HG03521 (cell line): ENCODE data around the gene BAK1.
"Not testable (repeated sequence)": the region's sequence is repeated elsewhere in the genome, so short reads cannot be mapped to it uniquely, and the experiment has no call there.

Experiments
- ATAC-seq: cut with Tn5 transposase; IDR thresholded peaks from one replicate; pipeline ENCODE4 v1.9.1; 2021; ENCODE audit warnings: mild to moderate bottlenecking, moderate library complexity; ENCODE audit not compliant: unreplicated experiment

The BAK1 gene

DNA sequence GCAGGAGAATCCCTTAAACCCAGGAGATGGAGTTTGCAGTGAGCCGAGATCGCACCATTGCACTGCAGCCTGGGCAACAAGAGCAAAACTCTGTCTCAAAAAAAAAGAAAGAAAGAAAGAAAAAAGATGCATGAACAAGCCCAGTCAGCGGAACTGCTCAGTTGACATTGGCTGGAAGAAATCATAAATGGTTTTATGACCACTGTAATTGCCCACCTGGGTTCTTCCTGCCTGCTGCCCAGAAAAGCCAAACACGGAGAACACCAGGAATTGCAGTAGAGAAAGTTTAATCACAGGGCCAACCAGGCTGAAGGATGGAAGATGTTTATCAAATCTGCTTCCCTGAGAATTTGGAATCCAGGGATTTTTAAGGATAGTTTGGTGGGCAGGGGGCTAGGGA, 22.7 kb downstream of the BAK1 start:
- no peak for ATAC-seq

DNA sequence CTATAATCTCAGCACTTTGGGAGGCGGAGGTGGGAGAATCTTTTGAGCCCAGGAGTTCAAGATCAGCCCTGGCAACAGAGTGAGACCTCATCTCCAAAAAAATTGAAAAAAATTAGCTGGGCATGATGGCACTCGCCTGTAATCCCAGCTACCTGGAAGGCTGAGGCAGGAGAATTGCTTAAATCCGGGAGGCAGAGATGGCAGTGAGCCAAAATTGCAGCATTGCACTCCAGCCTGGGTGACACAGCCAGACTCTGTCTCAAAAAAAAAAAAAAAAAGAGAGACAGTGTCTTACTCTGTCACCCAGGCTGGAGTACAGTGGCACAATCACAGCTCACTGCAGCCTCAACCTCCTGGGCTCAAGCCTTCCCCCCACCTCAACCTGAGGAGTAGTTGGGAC, 27.2 kb downstream of the BAK1 start:
- not testable (repeated sequence) for ATAC-seq

DNA sequence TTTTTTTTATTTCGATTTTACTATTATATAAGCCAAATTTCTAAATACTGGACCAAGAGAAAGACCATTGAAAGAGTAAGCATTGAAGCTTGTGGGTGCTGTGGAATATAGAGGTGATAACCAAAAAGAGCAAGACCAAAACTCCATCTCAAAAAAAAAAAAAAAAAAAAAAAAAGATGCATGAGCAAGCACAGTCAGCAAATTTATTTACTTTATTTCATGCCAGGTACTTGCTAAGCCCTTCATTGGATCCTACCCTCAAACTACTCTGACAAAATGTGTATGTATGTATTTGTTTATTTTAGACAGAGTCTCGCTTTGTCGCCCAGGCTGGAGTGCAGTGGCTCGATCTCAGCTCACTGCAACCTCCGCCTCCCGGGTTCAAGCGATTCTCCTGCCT, 27.8 kb downstream of the BAK1 start:
- ATAC-seq = no peak

DNA sequence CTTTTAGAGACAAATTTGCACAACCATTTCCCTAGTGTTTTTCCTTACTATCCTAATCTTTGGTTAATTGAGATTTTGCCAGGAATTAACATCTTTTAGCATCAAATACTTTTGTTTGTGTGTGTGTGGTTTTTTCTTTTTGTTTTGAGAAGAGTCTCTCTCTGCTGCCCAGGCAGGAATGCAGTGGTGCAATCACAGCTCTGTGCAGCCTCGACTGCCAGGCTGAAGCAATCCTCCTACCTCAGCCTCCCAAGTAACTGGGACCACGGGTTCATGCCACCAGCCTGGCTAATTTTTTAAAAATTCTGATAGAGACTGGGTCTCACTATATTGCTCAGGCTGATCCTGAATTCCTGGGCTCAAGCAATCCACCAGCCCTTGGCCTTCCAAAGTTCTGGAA, 28.5 kb downstream of the BAK1 start:
- no peak for ATAC-seq

DNA sequence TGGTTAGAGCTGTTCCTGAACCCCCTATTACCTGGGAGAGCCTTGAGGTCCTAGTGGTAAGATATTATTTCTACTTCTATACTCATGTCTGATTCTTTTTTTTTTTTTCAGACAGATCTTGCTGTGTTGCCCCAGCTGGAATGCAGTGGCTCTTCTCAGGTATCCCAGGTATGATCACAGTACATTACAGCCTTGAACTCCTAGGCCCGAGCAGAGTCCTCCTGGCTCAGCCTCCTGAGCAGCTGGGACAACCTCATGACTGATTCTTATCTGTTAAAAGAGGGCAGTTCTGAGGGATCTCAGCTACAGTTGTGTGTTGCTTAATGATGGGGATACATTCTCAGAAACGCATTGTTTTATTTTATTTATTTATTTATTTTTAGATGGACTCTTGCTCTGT, 30.2 kb downstream of the BAK1 start:
- no peak for ATAC-seq

DNA sequence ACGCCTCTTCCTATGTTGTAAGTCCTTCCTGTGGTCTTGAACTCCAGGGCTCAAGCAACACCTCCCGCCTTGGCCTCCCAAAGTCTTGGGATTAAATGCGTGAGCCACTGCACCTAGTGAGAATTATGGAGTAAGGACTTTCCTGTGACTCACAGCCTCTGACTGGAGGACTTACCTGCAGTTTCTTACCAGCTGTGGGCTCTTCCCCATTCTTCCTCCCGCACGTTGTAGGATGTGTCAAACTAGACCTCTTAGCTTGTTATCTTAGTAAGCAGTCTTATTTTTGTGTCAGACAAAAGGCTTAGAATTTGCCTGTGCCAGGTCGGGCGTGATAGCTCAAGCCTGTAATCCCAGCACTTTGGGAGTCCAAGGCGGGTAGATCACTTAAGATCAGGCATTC, 30.9 kb downstream of the BAK1 start:
- no peak for ATAC-seq

DNA sequence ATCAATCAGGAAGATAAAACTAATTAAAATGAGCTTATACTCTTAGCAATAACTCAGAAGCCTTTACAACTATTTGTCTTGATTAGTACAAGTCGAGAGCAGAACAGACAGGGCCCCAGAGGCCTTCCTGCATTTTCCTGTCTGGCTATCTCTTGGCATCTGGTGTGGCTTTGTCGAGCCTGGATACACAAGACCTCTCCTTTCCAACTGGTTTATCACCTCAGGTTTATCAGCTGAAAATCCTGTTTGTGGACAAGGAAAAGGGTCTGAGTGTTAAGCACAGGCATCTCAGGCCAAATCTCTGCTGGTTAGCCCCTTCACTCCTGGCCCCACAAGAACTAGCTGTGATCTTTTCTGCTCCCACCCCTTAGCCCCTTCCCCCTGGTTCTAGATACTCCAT, 32.6 kb downstream of the BAK1 start:
- no peak for ATAC-seq

DNA sequence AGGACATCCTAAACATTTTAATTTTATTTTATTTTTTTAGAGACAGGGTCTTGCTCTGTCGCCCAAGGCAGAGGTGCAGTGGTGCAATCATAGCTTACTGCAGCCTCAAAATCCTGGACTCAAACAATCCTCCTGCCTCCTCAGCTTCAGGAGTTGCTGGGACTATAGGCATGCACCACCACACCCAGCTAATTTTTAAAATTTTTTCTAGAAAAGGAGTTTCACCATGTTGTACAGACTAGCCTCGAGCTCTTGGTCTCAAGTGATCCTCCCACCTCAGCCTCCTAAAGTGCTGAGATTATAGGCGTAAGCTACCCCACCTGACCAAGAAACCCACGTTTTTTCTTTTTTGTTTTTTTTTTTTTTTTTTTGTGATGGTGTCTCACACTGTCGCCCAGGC, 33.3 kb downstream of the BAK1 start:
- ATAC-seq = no peak

DNA sequence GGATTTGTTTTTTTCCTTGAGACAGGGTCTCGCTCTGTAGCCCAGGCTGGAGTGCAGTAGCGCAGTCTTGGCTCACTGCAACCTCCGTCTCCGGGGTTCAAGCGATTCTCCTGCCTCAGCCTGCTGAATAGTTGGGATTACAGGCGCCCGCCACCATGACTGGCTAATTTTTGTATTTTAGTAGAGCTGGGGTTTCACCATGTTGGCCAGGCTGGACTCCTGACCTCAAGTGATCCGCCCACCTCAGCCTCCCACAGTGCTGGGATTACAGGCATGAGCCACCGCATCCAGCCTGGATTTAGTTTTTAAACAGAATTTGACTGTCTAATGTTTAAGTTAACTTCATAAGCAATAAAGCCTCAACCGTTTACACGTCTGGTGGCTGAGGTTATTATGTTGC, 34.8 kb downstream of the BAK1 start:
- not testable (repeated sequence) for ATAC-seq

DNA sequence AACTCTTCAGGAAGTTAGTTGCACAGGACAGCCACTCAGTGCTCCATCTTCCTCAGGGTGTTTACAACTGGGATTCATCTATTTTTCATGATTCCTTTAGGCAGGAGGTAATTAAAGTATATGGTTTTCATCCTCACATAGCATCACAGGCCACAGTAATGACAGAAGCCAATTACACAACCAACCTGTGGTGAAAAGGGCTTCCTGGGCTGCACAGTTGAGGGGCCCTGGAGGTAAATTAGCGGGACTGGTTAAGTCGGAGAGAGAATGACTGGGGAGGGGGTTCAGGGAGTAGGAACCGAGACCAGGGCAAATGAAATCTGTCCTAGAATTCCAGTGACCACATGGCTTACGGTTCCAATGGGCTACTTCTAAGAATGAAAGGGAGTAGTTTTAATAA, 37.0 kb downstream of the BAK1 start:
- no peak for ATAC-seq

DNA sequence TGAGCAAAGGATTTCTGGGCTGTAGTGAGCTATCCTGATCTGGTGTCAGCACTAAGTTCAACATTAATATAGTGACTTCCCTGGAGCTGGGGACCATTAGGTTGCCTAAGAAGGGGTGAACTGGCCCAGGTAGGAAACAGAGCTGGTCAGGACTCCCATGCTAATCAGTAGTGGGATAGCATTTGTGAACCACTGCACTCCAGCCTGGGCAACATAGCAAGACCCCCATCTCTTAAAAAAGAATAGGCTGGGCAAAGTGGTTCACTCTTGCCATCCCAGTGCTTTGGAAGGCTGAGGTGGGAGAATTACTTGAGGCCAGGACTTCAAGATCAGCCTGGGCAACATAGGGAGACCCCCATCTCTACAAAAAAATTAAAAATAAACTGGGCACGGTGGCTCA, 39.3 kb downstream of the BAK1 start:
- ATAC-seq = no peak

DNA sequence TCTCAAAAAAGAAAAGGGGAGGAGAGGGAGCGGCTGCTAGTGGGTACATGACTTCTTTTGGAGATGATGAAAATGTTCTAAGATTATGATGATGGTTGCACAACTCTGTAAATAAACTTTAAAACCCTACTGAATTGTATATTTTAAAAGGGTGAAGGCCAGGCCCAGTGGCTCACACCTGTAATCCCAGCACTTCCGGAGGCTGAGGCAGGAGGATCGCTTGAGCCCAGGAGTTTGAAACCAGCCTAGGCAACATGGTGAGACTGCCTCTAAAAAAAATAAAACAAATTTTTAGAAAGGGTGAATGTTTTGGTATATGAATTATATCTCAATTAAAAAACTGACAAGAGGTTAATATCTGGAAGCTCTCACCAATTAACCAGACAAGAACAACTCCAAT, 45.4 kb downstream of the BAK1 start:
- no peak for ATAC-seq

DNA sequence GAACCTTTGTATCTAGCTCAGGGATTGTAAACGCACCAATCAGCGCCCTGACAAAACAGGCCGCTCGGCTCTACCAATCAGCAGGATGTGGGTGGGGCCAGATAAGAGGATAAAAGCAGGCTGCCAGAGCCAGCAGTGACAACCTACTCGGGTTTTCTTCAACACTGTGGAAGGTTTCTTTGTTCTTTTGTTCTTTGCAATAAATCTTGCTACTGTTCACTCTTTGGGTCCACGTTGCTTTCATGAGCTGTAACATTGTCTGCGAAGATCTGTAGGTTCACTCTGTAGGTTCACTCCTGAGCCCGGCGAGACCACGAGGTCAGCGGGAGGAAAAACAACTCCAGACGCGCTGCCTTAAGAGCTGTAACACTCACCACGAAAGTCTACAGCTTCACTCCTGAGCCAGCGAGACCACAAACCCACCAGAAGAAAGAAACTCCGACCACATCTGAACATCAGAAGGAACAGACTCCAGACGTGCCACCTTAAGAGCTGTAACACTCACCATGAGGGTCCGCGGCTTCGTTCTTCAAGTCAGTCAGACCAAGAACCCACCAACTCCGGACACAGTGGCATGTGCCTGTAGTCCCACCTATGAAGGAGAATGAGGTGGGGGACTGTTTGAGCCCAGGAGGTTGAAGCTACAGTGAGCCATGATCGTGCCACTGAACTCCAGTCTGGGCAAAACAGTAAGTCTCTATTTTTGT, 46.8 kb downstream of the BAK1 start:
- not testable (repeated sequence) for ATAC-seq

DNA sequence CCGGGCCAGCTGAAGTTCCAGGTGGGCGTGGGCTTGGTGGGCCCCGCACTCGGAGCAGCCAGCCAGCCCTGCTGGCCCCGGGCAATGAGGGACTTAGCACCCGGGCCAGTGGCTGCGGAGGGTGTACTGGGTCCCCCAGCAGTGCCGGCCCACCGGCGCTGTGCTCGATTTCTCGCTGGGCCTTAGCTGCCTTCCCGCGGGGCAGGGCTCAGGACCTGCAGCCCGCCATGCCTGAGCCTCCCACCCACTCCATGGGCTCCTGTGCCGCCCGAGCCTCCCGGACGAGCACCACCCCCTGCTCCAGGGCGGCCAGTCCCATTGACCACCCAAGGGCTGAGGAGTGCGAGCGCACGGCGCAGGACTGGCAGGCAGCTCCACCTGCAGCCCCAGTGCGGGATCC, 47.6 kb downstream of the BAK1 start:
- ATAC-seq = not testable (repeated sequence)

DNA sequence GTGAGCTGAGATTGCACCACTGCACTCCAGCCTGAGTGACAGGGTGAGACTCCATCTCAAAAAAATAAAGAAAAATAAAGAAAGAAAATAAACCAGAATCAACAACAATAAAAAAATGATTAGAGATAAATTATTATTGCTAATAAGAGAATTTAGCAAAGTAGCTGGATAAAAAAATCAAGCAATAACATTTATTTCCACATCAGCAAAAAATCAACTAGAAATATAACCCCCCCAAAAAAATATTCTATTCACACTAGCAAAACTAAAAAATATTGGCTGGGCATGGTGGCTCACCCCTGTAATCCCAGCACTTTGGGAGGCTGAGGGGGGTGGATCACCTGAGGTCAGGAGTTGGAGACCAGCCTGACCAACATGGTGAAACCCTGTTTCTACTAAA, 49.5 kb downstream of the BAK1 start:
- ATAC-seq = not testable (repeated sequence)
